Stimulated activated CD4-positive, alpha-beta T cell treated with anti-CD3 and anti-CD28 coated beads, Interleukin-12 subunit alpha, Interleukin-12 subunit beta, amount 100 ng/mL, for 4 hours (primary cell): ENCODE data around the gene SPATA12.

Experiments used
- DNase-seq: peaks from one replicate; pipeline ENCODE4 v3.0.0-alpha.2; 2020

The SPATA12 gene

GRCh38 chr3:57120451-57121174, 60.1 kb downstream of the SPATA12 start:
- DNase-seq = no peak
